MV-4-11 (cell line): ENCODE data around the gene MYO18B.
"Not testable (repeated sequence)": the region's sequence is repeated elsewhere in the genome, so short reads cannot be mapped to it uniquely, and the experiment has no call there.

ENCODE experiments used
- DNase-seq: peaks from one replicate; lab custom pipeline; 2025; lab: John Stamatoyannopoulos, UW

The MYO18B gene

DNA sequence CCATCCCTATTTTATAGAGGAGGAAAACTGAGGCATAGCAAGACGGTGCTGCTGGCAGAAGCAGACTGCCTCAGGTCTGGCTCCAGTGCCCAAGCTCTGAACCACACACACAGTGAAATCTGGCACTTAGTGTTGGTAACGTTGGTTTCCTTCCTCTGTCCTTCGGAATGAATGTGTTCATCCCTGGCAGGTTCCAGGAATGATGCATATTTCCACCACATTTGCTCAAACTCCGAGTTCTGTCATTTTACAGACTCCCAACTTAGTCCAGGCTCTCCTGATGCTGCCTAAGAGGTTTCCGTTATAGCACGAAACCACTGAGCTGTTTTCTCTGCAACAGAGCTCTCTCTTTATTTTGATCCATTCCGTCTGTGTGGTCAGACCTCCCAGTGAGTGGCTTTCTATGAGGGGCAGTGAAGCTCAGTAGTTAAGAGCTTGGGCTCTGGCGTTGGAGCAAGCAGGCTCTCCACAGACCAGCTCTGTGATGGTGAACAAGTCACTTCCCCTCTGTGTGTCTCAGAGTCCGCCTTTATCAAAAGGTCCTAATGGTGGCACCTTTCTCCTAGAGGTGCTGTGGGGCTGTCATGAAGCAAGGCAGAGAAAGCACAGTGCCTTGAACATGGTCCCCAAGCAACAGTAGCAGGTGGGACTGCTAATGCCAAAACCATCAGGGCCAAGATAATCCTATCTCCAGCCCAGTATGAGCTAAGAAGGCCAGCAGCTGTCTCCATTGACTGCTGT is 200.3 kb downstream of the MYO18B start:
- DNase-seq: no peak

DNA sequence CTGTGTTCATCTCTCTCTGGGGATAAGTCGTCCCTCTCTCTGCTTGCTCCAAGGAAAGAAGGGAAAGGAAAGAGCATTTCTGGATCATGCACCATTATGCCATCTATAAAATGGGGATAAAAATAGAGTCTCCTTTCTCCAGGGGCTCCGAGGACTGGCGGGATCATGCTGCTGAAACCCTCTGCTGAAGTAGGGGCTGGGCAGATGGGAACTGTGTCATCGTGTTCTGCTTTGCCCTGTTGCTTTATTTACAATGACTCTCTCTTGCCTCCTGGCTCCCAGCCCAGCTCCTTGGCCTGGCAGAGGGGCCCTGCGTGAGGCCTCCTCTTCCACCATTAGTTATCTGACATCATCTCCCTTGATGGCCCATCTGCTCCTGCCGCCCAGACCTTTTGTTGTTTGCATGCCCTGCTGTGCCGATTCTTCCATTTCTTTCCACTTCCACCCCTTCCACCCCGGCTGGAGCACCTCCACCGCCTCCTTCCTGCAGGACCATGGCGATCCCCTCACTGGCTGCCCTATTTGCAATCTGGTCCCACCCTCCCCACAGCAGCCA is 200.9 kb downstream of the MYO18B start:
- DNase-seq: no peak

DNA sequence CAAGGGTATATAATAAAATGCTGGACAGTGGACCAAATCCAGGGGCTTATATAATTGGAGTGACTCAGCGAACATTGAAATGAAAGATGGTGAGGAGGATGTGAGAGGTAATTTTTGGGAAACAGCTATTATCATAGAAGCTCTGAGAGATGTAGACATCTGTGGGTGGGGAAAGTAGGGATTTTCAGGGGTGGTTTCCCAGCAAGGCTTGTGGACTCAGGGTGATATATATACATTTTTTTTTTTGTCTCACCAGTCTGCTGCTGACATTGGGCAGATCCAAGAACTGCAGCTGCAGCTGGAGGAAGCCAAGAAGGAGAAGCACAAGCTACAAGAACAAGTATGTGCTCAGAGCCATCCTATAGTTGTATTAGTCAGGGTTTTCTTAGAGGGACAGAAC is 208.1 kb downstream of the MYO18B start:
- no peak for DNase-seq

DNA sequence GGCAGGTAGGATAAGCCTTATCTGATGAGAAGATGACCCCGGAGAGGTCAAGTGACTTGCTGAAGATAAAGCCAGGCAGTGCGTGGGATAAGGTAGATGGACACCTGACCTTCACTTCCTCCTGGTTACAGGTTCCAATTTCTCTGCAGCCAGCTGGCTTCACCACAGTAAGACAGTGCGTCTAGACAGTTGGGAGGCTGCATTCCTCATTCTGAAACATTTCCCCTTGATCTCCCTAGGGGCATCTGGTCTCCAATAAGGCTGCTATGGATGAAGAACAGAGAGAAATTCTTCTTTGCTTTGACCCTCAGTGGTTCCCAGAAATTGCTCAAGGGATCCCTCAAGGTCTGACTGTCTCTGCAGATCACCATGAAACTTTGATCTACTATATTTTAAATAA is 211.3 kb downstream of the MYO18B start:
- no peak for DNase-seq

DNA sequence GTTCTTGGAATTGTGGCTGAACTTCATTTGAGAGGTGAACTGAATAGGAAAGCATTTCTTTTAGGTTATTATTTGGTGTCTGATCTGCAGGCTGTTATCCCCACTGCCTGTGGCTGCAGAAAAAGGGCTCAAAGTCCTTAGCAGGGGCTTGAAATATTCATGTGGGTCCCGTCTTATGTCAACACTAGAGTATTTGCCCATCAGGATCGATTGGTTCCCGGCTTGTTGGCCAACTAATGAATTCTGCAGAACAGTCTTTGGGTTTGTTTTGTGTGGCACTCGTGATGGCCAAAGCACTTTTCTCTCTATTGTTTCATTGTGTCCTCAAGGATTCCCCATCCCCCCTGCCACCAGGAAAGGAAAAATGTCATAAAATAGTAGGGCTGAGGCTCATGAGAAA is 211.9 kb downstream of the MYO18B start:
- DNase-seq: no peak

DNA sequence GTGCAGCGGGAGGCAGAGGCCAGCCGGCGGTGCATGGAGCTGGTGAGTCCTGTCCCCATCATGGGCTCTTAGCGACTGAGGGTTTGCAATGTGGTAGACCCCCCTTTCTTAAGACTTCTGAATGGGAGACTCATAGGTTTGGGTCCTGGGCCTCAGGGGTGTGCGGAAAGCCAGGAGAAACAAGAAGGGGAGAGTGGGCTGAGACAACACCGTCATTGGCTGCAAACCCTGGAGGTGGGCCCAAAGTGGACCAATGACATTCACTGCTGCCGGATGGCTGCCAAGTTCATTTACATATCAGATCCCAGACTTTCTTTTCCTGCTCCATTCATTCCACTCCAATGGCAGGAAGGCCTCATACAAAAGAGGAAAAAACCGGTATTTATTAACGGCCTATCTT is 213.3 kb downstream of the MYO18B start:
- no peak for DNase-seq

DNA sequence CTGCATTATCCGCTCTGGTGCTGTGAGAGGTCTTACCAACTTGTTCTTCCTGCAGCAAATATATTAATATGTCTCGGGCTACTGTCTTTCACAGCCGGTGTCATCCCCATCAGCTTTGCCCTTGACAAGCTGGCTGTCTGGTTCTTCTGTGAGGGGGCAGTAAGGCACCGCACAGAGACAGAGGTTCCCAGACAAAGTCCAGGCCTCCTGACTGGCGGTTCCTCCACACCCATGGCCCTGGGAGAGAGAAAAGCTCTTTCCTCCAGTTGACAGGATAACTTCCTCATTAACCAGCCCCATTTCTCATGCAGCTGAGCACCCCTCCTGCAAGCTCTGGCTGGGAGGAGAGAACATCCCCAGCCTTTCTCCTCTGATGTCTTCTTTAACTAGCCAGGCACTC is 214.8 kb downstream of the MYO18B start:
- DNase-seq: no peak

DNA sequence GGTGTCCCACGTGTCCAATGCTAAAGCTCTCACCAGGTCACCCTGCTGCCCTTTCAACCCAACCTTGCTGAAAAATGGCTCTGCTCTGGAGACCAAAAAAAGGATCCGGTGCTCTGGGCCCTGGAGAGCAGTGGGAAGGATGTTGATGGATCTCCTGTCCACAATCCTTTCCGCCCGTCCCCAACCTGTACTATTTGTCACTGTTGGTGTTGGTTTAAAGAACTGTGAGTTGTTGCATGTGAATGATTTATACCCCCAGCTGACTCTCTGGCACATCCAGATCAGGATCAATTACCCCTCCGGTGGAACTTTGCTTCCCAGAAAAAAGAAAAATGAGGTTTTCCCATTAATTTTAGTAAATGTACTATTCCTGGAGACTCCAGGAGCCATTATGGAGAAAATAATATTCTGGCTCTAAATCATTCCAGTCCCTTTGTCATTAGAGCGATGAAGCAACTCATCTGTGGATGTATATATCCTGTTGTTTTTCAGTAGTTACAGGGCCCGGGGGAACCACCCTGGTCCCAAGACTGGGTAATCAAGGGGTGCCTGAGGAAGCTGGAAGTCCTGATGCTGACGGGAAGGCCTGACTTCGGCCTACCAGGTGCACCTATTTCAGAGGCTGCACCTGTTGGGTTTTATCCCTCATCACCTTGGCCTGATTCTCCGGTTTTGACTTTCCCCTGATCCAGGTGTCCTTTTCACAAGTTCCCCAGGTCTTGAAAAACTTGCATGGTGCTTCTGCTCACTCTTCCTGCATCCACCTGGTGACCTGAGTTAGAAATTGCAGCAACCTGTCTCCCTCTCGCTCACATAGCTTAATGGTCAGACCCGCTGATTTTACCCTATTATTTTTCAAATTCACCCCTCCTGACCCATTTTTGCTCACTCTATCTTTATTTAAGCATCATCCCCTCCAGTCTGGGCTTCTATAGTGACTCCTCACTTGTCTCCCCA is 218.1 kb downstream of the MYO18B start:
- no peak for DNase-seq

DNA sequence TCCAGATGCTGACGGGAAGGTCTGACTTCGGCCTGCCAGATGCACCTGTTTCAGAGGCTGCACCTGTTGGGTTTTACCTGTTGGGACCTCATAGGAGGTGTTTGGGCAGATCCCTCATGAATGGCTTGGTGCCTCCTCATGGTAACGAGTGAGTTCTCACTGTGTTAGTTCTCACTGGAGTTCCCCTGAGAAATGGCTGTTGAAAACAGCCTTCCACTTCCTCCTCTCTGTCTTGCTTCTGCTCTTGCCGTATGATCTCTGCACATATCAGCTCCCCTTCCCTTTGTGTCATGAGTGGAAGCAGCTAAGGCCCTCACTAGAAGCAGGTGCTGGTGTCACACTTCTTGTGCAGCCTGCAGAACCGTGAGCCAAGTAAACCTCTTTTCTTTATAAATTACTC is 219.7 kb downstream of the MYO18B start:
- DNase-seq: no peak

DNA sequence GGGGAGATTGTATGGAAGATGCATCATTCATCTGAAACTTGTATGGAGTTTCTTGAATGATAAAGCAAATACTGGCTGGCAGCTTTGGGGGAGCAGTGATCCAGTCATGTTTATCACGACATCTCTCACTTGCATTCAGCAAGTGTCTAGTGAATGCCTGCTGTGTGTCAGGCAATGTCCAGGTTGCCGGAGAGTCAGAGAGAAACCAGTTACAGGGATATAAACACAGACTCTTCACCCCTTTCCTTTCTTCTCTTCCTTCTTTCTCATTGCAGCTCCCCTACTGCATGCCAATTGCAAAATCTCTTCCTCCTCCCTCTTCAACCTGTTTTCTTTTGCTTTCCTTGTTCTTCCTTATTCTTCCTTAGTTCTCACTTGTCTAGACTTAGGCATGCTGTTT is 220.7 kb downstream of the MYO18B start:
- no peak for DNase-seq

DNA sequence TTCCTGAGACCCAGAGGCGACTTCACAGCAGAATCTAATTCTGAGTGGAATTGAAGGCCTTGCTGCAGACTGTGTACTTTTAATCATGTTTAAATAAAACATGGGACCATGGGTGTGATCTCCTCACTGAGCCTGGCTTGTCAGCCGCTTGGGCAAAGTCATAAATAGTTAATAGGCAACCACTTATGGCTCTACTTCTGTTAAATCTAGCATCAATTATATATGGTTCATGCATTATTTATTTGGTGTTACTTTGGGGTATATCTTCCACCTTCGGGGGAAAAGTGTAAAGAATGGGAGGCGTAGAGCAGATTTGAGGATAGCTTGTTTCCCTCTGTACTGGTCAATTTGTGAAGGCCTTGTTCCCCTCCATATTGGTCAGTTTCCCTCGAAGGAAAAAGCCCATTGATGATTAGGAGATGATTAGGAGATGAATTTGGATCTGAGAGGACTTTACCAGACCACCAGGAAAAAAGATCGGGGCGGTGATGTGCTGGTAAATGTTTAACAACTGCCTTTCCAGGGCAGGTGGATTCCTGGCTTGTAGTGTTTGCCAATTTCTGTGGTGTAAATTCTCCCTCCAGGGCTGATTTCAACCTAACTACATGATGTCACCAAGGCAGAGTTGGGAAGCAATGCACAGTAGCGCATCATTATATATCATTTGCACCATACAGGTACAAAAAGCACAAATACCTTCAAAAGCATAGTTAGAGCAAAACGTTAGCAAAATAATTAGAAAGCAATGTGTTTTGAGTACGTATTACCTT is 223.2 kb downstream of the MYO18B start:
- DNase-seq: no peak

DNA sequence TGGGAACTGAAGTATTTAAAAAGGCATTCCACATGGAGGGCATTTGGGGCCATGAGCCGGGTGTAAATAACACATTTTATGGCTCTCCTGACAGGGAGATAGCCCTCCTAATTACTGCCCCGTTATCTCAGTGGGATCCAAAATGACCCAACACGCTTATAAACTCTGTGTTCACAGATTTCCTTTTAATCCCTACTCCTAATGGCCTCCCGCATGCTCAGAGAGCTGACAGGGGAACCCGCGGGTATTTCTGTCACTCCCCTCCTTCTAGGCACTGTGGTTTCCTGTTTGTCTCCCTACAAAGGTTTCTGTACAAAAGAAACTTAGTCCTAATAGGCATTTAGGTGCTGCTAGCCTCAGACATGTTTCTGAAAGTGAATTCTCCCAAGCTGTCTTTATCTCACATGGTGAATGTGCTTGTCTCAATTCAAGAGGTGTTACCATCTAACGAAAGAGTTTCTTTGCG is 224.5 kb downstream of the MYO18B start:
- no peak for DNase-seq

DNA sequence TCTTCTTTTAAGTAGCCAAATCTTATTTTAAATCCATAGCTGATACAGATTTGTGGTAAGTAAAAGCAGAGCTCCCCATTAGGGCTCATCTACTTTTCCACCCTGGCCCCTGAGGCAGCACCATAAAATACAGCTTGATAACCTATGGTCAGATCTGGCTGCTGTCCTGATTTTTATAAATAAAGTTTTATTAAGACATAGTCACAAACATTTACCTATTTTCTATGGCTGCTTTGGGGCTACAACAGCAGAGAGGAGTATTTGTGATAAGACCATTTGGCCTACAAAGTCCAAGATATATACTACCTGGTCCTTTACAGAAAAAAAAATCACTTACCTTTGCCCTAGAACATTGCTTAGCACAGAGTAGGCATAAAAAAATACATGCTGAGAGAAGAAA is 227.3 kb downstream of the MYO18B start:
- DNase-seq: no peak

DNA sequence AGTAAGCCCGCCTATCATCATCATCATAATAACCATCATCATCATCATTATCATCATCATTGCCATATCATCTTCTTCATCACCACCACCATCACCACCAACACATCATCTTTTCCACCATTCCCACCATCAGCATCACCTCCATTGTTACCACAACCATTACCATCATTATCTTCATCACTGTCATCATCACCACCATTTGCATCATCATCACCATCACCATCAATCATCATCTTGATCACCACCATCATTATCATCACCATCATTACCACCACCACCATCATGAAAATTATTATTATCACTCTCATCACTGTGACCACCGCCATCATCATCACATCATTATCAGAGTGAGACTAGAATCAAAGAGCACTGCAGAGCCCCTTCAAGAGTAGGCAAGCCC is 227.9 kb downstream of the MYO18B start:
- no peak for DNase-seq

DNA sequence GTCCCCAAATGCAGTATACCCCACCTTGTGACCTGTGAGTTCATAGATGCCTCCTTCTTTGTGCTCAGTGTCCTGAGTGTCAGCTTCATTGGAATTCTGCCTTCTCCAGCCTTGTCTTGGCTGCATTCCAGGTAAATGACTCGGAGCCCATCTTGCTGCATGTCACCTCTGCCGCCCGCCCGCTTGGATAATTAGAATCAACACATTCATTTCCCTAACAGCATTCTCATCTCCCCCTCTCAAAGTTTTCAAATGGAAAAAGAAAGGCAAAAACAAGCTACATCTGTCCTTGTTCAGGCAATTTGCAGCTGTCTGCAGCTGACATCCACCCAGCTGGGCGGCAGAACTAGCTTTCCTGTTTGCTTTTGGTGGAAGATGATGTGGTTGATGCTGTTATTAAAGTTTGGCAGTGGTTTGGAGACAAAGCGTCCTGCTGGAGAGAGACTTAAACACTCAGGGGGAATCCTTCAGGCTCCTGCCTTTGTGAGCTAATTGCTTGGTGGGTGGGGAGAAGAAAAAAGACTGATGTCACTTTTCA is 228.5 kb downstream of the MYO18B start:
- no peak for DNase-seq

DNA sequence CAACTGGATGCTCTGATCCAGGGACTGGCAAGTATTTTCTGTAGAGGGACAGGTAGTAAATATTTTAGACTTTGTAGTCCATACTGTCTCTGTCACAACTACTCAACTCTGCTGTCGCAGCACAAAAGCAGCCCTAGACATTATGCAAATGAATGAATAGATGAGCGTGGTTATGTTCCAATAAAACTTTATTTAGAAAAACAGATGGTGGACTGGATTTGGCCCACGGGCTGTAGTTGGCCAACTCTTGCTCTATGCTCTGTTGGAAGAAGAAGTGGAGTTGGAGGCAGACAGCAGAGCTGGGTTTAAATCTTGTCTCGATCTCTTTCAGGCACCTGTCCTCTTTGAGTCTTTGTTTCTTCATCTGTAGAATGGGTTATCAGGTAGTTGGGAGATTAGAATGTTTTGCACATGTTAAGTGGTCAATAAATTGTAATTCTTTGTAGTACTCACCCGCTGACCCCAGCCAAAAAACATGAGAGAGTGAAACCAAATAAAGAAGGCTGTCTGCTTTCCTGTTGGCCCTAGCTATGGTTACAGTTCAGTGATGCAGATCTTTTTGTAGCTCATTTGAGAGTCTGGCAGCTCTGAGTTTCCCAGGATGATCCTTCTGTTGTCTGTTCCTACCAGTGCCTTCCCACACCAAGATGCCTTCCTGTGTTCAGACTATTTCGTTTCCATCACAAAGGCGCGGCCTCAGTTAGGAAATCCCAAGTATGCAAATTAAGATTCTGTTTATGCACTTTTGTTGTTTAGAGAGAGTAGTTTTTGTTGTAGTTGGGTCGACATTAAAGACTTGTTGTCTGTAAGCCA is 229.2 kb downstream of the MYO18B start:
- DNase-seq: no peak

DNA sequence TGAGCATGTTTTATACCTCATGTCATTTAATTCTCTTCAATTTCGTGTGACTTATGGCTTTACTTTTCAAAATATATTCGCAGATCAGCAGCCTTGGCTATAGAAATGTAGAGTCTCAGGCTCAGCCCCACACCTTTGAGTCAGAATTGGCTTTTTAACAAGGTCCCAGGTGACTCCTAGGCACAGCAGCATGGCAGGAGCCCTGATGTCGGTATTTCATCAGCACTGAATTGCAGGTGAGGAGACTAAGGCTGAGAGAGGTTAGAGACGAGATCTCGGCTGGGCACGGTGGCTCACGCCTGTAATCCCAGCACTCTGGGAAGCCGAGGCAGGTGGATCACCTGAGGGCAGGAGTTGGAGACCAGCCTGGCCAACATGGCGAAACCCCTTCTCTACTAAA is 230.4 kb downstream of the MYO18B start:
- no peak for DNase-seq

DNA sequence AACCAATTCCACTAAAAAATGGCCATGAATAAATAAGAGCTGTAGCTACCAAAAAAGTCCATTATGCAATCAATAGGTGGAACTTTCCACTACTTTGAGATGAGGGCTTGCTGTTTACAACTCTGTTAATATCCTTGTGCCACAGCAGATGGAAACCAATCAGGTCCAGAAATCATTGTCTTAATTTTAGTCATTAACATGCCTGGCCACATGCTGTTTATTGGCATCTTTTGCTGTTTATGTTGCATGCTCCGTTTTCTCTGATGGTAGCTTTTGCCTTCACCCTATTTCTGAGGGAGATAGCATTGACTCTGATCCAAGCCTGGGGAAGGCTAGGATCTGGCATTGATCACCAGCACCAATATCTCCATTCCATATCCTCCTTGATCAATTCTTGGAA is 234.4 kb downstream of the MYO18B start:
- DNase-seq: no peak

DNA sequence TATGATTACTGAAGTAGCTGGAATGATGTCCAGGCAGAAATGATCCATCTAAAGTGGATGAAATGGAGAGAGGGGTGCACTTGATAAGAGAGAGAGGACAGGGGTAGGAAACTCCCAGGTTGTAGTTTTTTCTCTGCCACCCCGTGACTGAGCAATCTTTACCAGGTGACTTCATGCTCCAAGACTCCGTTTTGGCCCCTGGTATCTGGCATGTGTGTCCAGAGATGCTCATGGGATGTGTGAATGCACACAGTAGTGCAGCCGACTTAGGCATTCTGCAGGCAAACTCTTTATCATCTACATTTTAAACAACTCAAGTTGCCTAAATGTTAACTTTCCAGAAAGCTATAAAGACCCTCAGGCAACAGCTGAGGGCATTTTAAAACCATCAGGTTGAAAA is 238.0 kb downstream of the MYO18B start:
- DNase-seq: no peak

DNA sequence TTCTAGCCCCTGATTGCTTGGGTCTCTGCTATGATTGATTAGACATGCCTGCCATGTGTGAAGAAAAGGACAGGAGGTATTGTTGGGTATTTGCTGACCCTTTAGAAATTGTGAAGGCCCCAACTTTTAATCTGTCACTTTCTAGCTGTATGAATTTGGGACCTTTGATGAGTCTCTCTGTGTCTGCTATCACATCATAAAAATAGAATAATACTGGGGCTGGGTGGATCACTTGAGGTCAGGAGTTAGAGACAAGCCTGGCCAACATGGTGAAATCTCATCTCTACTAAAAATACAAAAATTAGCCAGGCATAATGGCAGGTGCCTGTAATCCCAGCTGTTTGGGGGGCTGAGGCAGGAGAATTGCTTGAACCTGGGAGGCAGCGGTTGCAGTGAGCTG is 242.9 kb downstream of the MYO18B start:
- DNase-seq: not testable (repeated sequence)

DNA sequence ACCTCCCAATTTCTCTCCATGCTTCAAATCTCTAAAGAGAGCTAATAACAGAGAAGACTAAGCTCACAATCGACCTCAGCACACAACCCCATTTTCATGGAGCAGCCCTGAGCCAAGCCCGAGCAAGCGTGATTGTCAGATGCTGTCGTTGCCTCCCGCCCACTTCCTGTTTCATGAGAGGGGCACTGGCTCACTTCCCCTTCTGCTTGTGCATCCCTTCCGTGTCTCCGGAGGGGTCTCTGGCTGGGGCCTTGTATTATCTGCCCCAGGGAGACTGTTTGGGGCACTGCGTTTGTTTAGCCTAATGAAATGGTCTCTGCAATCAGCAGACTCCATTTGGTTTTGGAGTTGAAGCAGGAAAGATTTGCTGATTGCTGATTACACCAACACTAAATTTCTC is 246.0 kb downstream of the MYO18B start:
- DNase-seq: peak; percentile 81
